ENCODE data around the gene BEAN1. TPM values are rescaled to one million over a fixed set of nuclear protein-coding genes. Genes with fewer than 3 reads are reported as not detected.
"Not testable (repeated sequence)": the region's sequence is repeated elsewhere in the genome, so short reads cannot be mapped to it uniquely, and the experiment has no call there.

Gene BEAN1
- total RNA-seq, 6 donors from 2014 or later: 0.22 to 1.0 (median 0.35) TPM; not detected in 2

DNA sequence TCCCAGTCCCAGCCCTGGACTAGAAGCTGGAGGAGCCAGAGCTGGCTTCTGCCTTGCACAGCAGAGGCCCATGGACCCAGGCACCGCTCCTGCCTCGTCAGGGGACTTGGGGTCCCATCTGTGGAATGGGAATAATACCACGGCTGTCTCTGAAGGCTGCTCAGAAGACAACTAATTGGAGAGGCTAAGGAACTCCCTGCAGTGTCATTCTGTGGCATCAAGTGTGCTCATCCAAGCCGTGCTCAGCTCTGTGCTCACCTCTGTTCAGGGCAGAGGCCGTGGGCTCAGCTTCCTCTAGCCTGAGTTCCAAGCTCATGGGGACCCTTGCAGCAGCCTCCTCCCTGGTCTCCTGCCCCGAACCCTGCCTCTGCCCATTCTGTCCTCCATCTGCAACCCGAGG, 31.8 kb downstream of the BEAN1 start:
- DNase-seq: no peak
- H3K36me3 ChIP-seq: no peaks in the 10 kb centered on the region
- H3K27ac ChIP-seq: no peak overlapping the region
- 76 to 89% methylated on average over 6 to 7 of the region's 7 CpGs for WGBS, 2 donors
- no peak overlapping the region for H3K4me3 ChIP-seq
- TF ChIP-seq POLR2AphosphoS5 (IDR thresholded peaks at IDR 0.05) (no peak), POLR2A (IDR thresholded peaks at IDR 0.05) (no peak), EP300 (IDR thresholded peaks at IDR 0.05) (no peak)
- TF ChIP-seq, protein P1, sequence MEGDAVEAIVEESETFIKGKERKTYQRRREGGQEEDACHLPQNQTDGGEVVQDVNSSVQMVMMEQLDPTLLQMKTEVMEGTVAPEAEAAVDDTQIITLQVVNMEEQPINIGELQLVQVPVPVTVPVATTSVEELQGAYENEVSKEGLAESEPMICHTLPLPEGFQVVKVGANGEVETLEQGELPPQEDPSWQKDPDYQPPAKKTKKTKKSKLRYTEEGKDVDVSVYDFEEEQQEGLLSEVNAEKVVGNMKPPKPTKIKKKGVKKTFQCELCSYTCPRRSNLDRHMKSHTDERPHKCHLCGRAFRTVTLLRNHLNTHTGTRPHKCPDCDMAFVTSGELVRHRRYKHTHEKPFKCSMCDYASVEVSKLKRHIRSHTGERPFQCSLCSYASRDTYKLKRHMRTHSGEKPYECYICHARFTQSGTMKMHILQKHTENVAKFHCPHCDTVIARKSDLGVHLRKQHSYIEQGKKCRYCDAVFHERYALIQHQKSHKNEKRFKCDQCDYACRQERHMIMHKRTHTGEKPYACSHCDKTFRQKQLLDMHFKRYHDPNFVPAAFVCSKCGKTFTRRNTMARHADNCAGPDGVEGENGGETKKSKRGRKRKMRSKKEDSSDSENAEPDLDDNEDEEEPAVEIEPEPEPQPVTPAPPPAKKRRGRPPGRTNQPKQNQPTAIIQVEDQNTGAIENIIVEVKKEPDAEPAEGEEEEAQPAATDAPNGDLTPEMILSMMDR (IDR thresholded peaks at IDR 0.05): no peak
- no peak for ATAC-seq (ENCODE audit: low FRiP score in 2 of 2)
- H3K27me3 ChIP-seq: no peaks in the 10 kb centered on the region
- H3K9me3 ChIP-seq: no peaks in the 10 kb centered on the region
- no peaks in the 10 kb centered on the region for H3K4me1 ChIP-seq

DNA sequence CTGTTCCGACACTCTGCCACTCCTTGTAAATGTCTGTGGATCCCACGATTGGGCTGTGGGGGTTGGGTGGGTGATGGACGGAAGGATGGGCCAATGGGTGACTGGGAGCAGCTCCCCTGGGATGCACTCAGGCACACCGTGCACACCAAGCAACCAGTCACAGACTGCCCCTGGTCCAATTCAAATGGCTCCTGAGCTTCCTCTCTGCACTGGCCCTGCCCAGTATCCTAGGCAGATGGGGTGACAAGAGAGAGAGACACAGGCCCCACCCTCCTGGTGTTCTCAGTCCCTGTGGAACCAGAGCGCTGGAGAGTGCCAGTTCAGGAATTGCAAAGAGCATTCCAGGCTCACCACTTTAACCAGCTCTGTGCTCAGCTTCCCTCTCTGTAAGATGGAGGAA, 32.8 kb downstream of the BEAN1 start:
- whole genome bisulfite sequencing, 2 donors: 48 to 53% methylated on average over 5 of the region's 5 CpGs
- Histone ChIP-seq H3K4me3 (no peak overlapping the region), H3K36me3 (no peaks in the 10 kb centered on the region), H3K27me3 (no peaks in the 10 kb centered on the region), H3K9me3 (no peaks in the 10 kb centered on the region), H3K4me1 (no peaks in the 10 kb centered on the region), H3K27ac (no peak overlapping the region)
- no peak for TF ChIP-seq EP300 (IDR thresholded peaks at IDR 0.05)
- no peak for TF ChIP-seq POLR2A (IDR thresholded peaks at IDR 0.05)
- TF ChIP-seq POLR2AphosphoS5 (IDR thresholded peaks at IDR 0.05): no peak
- TF ChIP-seq, protein P1 (IDR thresholded peaks at IDR 0.05): no peak
- DNase-seq (no peak), ATAC-seq (ENCODE audit: low FRiP score in 2 of 2) (no peak)

DNA sequence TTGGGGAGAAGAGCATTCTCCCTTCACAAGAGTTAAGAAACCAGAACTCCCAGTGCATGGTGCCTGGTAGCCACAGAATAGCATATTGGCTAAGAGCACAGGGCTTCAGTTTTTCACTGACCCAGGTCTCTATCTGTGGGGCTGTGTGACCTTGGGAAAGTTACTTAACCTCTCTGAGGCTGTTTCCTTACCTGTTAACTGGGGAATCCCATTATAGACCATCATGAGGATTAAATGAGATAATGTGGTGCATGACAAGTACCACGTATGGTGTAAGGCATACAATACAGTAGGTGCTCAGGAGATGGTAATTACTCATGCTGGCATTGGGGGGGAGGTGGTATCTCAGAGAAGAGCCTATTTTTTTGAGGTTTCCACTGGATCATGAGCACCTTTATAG, 33.6 kb downstream of the BEAN1 start:
- Histone ChIP-seq H3K36me3 (no peaks in the 10 kb centered on the region), H3K4me1 (no peaks in the 10 kb centered on the region), H3K4me3 (no peak overlapping the region), H3K27ac (no peak overlapping the region), H3K9me3 (no peaks in the 10 kb centered on the region), H3K27me3 (no peaks in the 10 kb centered on the region)
- DNase-seq (no peak), ATAC-seq (ENCODE audit: low FRiP score in 2 of 2) (no peak)
- TF ChIP-seq POLR2A (IDR thresholded peaks at IDR 0.05) (no peak), POLR2AphosphoS5 (IDR thresholded peaks at IDR 0.05) (no peak), EP300 (IDR thresholded peaks at IDR 0.05) (no peak)
- TF ChIP-seq, protein P1 (IDR thresholded peaks at IDR 0.05): no peak
- WGBS, 2 donors: 86 to 89% methylated on average over 1 of the region's 1 CpG

DNA sequence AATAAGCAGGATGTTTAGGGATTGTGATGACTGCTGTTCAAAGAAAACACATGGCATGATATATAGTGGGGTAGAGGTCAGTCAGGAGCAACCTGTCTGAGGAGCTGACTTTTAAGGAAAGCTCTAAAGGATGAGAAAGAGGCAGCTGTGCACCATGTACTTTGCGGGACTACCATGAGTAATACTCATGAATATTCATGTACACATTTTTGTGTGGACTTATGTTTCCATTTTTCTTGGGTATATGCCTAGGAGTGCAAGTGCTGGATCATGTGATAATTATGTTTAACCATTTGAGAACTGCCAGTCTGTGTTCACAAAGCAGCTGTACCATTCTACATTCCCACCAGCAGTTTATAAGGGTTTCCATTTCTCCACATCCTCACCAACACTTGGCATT, 35.8 kb downstream of the BEAN1 start:
- no peak for TF ChIP-seq EP300 (IDR thresholded peaks at IDR 0.05)
- TF ChIP-seq POLR2AphosphoS5 (IDR thresholded peaks at IDR 0.05): no peak
- TF ChIP-seq POLR2A (IDR thresholded peaks at IDR 0.05): no peak
- TF ChIP-seq, protein P1 (IDR thresholded peaks at IDR 0.05): no peak
- no peak for ATAC-seq (ENCODE audit: low FRiP score in 2 of 2)
- 74 to 88% methylated on average over 1 of the region's 1 CpG for WGBS, 2 donors

GRCh38 chr16:66465946-66466345, 38.9 kb downstream of the BEAN1 start:
- 88 to 95% methylated on average over 6 of the region's 6 CpGs for WGBS, 2 donors
- H3K4me1 ChIP-seq; H3K27me3 ChIP-seq; H3K36me3 ChIP-seq; H3K9me3 ChIP-seq; H3K27ac ChIP-seq; H3K4me3 ChIP-seq; DNase-seq; ATAC-seq (ENCODE audit: low FRiP score in 2 of 2): not testable (repeated sequence)

More for the DNA sequence above, 35.8 kb downstream of the BEAN1 start:
- H3K36me3 ChIP-seq: no peaks in the 10 kb centered on the region
- H3K4me3 ChIP-seq: no peak overlapping the region
- no peaks in the 10 kb centered on the region for H3K4me1 ChIP-seq
- DNase-seq: no peak
- no peaks in the 10 kb centered on the region for H3K9me3 ChIP-seq
- H3K27me3 ChIP-seq: no peaks in the 10 kb centered on the region
- H3K27ac ChIP-seq: no peak overlapping the region

DNA sequence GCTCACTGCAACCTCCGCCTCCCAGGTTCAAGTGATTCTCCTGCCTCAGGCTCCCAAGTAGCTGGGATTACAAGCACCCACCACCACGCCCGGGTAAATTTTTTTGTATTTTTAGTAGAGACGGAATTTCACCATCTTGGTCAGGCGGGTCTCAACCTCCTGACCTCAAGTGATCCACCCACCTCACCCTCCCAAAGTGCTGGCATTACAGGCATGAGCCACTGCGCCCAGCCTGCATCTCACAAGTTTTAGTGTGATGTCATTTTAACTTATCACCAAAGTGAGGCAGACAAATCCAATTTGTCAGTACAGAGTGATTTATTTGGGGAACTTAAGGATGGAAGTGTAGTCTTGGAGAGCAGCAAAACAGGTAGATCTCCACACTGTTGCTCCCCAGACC, 39.5 kb downstream of the BEAN1 start:
- not testable (repeated sequence) for H3K36me3 ChIP-seq; H3K27me3 ChIP-seq; DNase-seq; H3K27ac ChIP-seq; ATAC-seq (ENCODE audit: low FRiP score in 2 of 2); H3K9me3 ChIP-seq; H3K4me1 ChIP-seq; H3K4me3 ChIP-seq
- WGBS, 2 donors: 92 to 93% methylated on average over 6 of the region's 6 CpGs
